Measurements from ENCODE around the gene FHOD3.

- no peak for TF ChIP-seq TEAD4 (IDR thresholded peaks at IDR 0.05; ENCODE audit: low read depth, low read length)
- TF ChIP-seq YY1 (IDR thresholded peaks at IDR 0.05; ENCODE audit: low read depth, low read length): no peak
- no peak for TF ChIP-seq POLR2A (IDR thresholded peaks at IDR 0.05; ENCODE audit: control extremely low read depth in 1 of 2, low read depth in 2 of 2, low read length in 2 of 2)
- TF ChIP-seq CTCF (IDR thresholded peaks at IDR 0.05; ENCODE audit: control extremely low read depth in 1 of 3, insufficient read depth in 1 of 3, low read depth in 1 of 3, low read length in 3 of 3): no peak
- no peak for TF ChIP-seq USF2 (IDR thresholded peaks at IDR 0.05; ENCODE audit: low read length)
- no peak for TF ChIP-seq EP300 (IDR thresholded peaks at IDR 0.05; ENCODE audit: borderline replicate concordance in 1 of 2, low read depth in 2 of 2, low read length in 2 of 2)
- TF ChIP-seq TAF1 (IDR thresholded peaks at IDR 0.05; ENCODE audit: low read depth, low read length): no peak
- TF ChIP-seq CHD2 (IDR thresholded peaks at IDR 0.05; ENCODE audit: low read length): no peak
- no peak for TF ChIP-seq CREB1 (IDR thresholded peaks at IDR 0.05)
- TF ChIP-seq JUN (IDR thresholded peaks at IDR 0.05; ENCODE audit: low read depth, low read length): no peak
- TF ChIP-seq CEBPB (IDR thresholded peaks at IDR 0.05; ENCODE audit: low read depth, low read length): no peak
- TF ChIP-seq RBBP5 (IDR thresholded peaks at IDR 0.05; ENCODE audit: borderline replicate concordance, low read depth, low read length): no peak
- no peak for TF ChIP-seq BRCA1 (IDR thresholded peaks at IDR 0.05; ENCODE audit: low read depth, low read length)
- no peak for TF ChIP-seq SP1 (IDR thresholded peaks at IDR 0.05; ENCODE audit: low read depth, low read length)
These were observed 99.5 kb downstream of the FHOD3 start for GRCh38 chr18:36397033-36397432.
